Measurements from ENCODE around the gene TMEM59L. TPM values are rescaled to one million over a fixed set of nuclear protein-coding genes. Genes with fewer than 3 reads are reported as not detected.

The TMEM59L gene
- total RNA-seq, 1 experiment from 2014 or later: not detected

GRCh38 chr19:18608805-18609716 is 3.6 kb upstream of the TMEM59L start:
- no peak for DNase-seq (ENCODE audit: low read depth)

GRCh38 chr19:18609717-18610051 is 3.0 kb upstream of the TMEM59L start:
- DNase-seq (ENCODE audit: low read depth): no peak

GRCh38 chr19:18610245-18610555 is 2.5 kb upstream of the TMEM59L start:
- DNase-seq (ENCODE audit: low read depth): no peak

- DNase-seq (ENCODE audit: low read depth): no peak
Observed at GRCh38 chr19:18610556-18611326, 1.9 kb upstream of the TMEM59L start.

GRCh38 chr19:18611327-18612050 is 1.2 kb upstream of the TMEM59L start:
- no peak for DNase-seq (ENCODE audit: low read depth)

GRCh38 chr19:18612051-18612771 is 459 bp upstream of the TMEM59L start:
- DNase-seq (ENCODE audit: low read depth): no peak

- no peak for DNase-seq (ENCODE audit: low read depth)
Observed at GRCh38 chr19:18613589-18614234, 1.0 kb downstream of the TMEM59L start.

- DNase-seq (ENCODE audit: low read depth): no peak
Observed at GRCh38 chr19:18616023-18616422, 3.4 kb downstream of the TMEM59L start.

- DNase-seq (ENCODE audit: low read depth): no peak
Observed at GRCh38 chr19:18617562-18617961, 4.9 kb downstream of the TMEM59L start.

GRCh38 chr19:18618236-18618635 is 5.6 kb downstream of the TMEM59L start:
- DNase-seq (ENCODE audit: low read depth): no peak

GRCh38 chr19:18620311-18620710 is 7.6 kb downstream of the TMEM59L start:
- DNase-seq (ENCODE audit: low read depth): no peak

- no peak for DNase-seq (ENCODE audit: low read depth)
Observed at GRCh38 chr19:18620902-18621301, 8.2 kb downstream of the TMEM59L start.

GRCh38 chr19:18626906-18627305 is 14.2 kb downstream of the TMEM59L start:
- peak; percentile 31 for DNase-seq (ENCODE audit: low read depth)

GRCh38 chr19:18629166-18630088 is 16.8 kb downstream of the TMEM59L start:
- DNase-seq (ENCODE audit: low read depth): no peak

- DNase-seq (ENCODE audit: low read depth): peak; percentile 64
Observed at GRCh38 chr19:18633321-18633720, 20.7 kb downstream of the TMEM59L start.

GRCh38 chr19:18634612-18635297 is 22.1 kb downstream of the TMEM59L start:
- DNase-seq (ENCODE audit: low read depth): peak; percentile 64

- DNase-seq (ENCODE audit: low read depth): no peak
Observed at GRCh38 chr19:18635831-18636182, 23.1 kb downstream of the TMEM59L start.

GRCh38 chr19:18636183-18636968 is 23.7 kb downstream of the TMEM59L start:
- peak; percentile 90 for DNase-seq (ENCODE audit: low read depth)

Data from RPMI7951 (cell line).